Gastroesophageal sphincter (tissue), 3 donors: ENCODE data around the gene CBX7.

Experiments
- EP300 ChIP-seq: sonication (generic); formaldehyde crosslinking; IDR thresholded peaks from one replicate; pipeline ENCODE4 v1.6.1; 2017; ENCODE audit warnings: antibody characterized with exemption, mild to moderate bottlenecking
- POLR2A ChIP-seq, 2 donors: fragments of 450-650 bp; IDR thresholded peaks; one replicate each; pipeline ENCODE4 v1.6.1; 2017; ENCODE audit warnings: antibody characterized with exemption in 2 of 2, mild to moderate bottlenecking in 2 of 2, moderate library complexity in 1 of 2
- POLR2AphosphoS5 ChIP-seq: sonication (generic); formaldehyde crosslinking; IDR thresholded peaks from one replicate; pipeline ENCODE4 v1.6.1; 2017; ENCODE audit warnings: antibody characterized with exemption
- TF ChIP-seq, protein P1 (sequence below), 4 experiments: fragments of 200-600 bp in 2 of 4; fragments of 450-650 bp in 2 of 4; sonication (generic) in 1 of 4; IDR thresholded peaks; one replicate each; pipeline ENCODE4 v1.5.1; 2017 to 2019; ENCODE audit warnings: antibody characterized with exemption in 4 of 4, mild to moderate bottlenecking in 2 of 4, moderate library complexity in 2 of 4

DNA sequence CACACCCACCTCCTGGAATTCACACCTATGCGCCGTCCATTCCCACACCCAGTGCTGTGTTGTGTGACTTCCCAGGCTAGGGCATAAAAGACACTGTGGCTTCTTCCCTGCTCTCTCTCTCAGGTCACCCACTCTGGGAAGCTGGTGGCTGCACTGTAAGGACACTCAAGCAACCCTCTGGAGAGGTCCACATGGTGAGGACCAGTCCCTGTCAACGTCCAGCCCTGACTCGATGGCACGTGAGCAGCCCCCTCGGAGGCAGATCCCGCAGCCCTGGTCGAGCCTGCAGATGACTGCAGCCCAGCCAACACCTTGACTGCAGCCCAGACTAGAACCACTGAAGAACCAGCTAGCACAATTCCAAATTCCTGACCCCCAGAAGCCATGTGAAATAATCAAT is 16.2 kb downstream of the CBX7 start:
- TF ChIP-seq, protein P1, sequence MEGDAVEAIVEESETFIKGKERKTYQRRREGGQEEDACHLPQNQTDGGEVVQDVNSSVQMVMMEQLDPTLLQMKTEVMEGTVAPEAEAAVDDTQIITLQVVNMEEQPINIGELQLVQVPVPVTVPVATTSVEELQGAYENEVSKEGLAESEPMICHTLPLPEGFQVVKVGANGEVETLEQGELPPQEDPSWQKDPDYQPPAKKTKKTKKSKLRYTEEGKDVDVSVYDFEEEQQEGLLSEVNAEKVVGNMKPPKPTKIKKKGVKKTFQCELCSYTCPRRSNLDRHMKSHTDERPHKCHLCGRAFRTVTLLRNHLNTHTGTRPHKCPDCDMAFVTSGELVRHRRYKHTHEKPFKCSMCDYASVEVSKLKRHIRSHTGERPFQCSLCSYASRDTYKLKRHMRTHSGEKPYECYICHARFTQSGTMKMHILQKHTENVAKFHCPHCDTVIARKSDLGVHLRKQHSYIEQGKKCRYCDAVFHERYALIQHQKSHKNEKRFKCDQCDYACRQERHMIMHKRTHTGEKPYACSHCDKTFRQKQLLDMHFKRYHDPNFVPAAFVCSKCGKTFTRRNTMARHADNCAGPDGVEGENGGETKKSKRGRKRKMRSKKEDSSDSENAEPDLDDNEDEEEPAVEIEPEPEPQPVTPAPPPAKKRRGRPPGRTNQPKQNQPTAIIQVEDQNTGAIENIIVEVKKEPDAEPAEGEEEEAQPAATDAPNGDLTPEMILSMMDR (IDR thresholded peaks at IDR 0.05), result no peak
- TF ChIP-seq POLR2AphosphoS5, result no peak
- TF ChIP-seq POLR2A (IDR thresholded peaks at IDR 0.05), result no peak
- TF ChIP-seq EP300, result no peak
